ENCODE measurements around the gene RRP7A.

RRP7A gene

GRCh38 chr22:42472671-42473070, 46.9 kb downstream of the RRP7A start:
- DNase-seq (ENCODE audit: insufficient read length, low spot score), result no peak
- TF ChIP-seq CTCF (IDR thresholded peaks at IDR 0.05; ENCODE audit: insufficient read depth, missing control alignments), result no peak
- no peak for FAIRE-seq

DNA sequence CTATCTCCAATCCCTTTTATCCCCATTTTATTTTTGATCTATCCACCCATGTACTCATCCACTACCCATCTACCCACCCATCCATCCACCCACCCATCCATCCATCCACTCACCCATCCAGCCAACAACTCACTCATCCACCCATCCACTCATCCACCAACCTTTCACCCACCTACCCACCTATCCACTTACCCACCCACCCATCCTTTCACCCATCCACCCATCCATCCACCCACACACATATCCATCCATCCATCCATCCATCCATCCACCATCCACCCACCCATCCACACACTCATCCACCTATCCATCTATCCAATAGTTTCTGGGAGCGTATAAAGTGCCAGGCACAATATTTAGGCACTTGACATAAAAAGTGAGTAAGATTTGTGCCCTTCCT, 48.2 kb downstream of the RRP7A start:
- no peak for DNase-seq (ENCODE audit: insufficient read length, low spot score)
- no peak for FAIRE-seq

GRCh38 chr22:42470366-42471082, 49.1 kb downstream of the RRP7A start:
- TF ChIP-seq CTCF (IDR thresholded peaks at IDR 0.05; ENCODE audit: insufficient read depth, missing control alignments), result no peak
- DNase-seq (ENCODE audit: insufficient read length, low spot score), result no peak
- FAIRE-seq, result no peak

More for the DNA sequence above, 48.2 kb downstream of the RRP7A start:
- no peak for TF ChIP-seq CTCF (IDR thresholded peaks at IDR 0.05; ENCODE audit: insufficient read depth, missing control alignments)

DNA sequence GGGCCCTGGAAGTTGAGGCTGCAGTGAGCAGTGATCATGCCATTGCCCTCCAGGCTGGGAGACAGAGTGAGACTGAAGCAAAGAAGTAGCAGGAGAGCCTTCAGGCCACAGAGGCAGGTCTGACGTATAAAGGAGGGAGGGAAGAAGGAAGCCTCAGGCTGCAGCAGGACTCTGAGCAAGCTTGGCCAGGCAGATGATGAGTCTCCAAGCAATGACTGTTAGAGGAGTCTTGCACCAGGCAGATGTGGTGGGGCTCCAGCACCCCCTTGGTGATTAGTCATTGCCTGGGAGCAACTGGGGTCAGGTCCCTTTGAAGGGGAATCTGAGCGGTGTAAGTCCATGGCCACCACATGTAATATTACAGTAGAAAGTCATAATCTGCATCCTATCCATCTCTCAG, 50.8 kb downstream of the RRP7A start:
- no peak for TF ChIP-seq CTCF (IDR thresholded peaks at IDR 0.05; ENCODE audit: insufficient read depth, missing control alignments)
- DNase-seq (ENCODE audit: insufficient read length, low spot score) (no peak), FAIRE-seq (no peak)

DNA sequence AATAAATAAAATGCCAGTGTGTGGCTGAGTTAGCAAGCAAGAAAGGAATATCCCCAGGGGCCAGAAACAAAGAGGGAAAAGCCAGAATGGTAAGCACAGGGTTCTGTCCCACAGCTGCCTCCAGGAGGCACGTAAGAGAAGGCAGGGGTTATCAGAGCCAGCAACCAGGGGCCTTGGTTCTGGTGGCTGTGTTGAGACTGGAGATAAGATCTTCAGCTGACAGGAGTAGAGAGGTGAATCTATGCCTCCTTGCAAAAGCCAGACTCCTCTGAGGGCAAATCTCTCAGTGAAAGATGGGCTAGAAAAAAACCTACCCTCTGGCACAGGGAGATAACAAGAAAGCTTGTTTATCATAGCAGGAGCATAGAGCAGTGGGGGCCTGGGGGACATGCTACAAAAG, 57.6 kb downstream of the RRP7A start:
- no peak for DNase-seq (ENCODE audit: insufficient read length, low spot score)
- no peak for FAIRE-seq
- no peak for TF ChIP-seq CTCF (IDR thresholded peaks at IDR 0.05; ENCODE audit: insufficient read depth, missing control alignments)

GRCh38 chr22:42461511-42461910, 58.1 kb downstream of the RRP7A start:
- no peak for TF ChIP-seq CTCF (IDR thresholded peaks at IDR 0.05; ENCODE audit: insufficient read depth, missing control alignments)
- DNase-seq (ENCODE audit: insufficient read length, low spot score), result no peak
- FAIRE-seq, result no peak
